ENCODE results near the gene TRIM67.

Gene TRIM67

DNA sequence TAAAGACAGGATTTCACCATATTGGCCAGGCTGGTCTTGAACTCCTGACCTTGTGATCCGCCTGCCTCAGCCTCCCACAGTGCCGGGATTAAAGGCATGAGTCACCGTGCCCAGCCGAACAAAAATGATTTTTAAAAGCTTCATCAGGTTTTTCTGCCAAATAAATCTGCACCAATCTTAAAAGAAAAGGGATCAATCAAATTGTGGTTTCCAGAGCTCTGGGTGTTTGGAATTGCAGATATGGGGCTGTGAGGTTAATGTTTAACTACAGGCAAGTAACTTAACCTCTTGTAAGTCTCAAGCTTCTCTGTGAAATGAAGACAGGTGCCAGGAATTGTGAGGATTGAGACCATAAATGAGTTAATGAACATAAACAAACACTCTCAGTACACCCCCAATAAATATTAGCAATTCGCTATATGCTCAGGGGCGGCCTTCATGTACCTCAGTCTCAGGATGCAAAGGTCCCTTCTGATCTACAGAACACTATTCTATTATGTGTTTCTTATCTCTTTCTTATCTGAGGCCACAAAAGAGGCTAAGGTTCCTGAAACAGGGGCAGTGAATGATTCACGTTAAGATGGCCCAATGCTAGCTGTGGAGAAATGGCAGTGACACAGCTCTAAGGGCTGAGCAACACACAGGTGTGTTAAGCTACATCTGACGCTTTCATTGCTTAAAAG is 72.0 kb downstream of the TRIM67 start:
- no peak for DNase-seq (ENCODE audit: low read depth)

DNA sequence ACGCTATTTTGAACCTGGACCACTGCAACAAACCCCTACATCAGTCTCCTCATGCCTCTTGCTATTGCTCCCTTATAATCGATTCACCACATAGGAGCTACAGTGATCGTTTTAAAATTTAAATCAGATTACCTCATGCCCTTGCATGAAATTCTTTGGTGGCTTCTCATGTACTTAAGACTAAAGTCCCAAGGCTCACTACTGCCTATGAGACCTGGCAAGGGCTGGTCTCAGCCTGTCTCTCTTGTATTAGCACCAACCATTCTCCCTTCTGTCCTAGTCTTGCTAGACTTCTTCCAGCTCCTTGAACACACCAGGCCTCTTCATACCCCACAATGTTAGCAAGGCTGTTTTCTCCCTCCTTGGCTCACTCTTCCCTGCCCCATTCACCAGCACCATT is 72.6 kb downstream of the TRIM67 start:
- no peak for DNase-seq (ENCODE audit: low read depth)

DNA sequence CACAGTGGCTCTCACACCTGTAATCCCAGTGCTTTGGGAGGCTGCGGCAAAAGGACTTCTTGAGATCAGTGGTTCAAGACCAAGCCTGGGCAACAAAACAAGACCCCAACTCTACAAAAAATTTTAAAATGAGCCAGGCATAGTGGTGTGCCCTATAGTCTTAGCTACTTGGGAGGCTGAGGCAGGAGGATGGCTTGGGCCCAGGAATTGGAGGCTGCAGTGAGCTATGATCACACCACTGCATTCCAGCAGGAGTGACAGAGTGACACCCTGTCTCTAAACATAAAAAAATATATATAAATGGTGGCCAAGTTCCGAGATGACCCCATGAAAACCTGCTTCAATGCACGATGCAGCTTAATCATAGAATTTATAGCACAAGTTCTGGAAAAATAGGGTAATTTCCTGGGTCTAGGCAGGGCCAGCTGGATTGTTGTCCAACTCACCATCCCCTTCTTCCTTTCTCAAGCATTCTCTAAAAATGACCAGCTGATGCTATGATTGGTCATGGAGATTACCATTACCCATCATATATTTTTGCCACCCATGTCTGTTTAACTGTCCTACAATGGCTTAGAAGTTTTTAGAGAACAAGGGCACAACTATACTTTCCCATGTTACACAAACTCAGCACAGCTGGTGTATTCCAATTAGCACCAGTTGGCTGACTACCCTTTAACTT is 73.8 kb downstream of the TRIM67 start:
- no peak for DNase-seq (ENCODE audit: low read depth)

DNA sequence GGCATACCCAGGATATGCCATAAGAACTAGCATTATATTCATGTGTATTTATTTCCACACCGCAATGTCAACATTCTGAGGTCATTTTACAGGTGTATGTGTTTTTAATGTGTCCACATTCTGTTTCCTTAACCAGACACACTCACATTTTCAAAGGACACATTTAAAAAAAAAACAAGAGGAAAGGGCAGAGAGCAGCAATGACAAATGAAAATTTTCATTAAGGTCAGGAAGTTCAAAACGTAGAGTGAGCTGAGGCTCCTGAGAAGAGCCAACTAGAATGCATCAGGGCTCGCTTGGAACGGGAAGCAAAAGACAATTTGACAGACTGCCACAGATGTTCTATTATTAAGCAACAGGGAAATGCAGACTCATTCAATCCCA is 74.3 kb downstream of the TRIM67 start:
- DNase-seq (ENCODE audit: low read depth): no peak

GRCh38 chr1:231236938-231237337 is 75.1 kb downstream of the TRIM67 start:
- DNase-seq (ENCODE audit: low read depth): no peak

DNA sequence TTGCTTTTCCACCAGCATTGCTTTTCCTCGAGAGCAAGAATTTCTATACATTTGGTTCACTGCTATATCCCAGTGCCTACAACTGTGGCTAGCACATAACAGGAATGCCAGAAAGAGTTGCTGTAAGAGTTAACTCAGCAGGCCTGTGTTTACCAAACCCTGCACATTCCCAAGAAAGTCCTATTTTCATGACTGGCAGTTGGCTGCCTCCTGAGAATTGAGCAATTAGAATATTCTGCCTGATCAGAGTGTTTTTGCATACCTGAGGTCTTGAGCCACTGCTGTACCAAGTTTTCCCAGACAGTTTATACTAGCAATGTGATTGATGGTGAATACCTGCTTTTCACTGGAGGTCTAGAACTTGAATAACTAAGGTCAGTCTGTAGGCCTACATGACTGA is 76.4 kb downstream of the TRIM67 start:
- DNase-seq (ENCODE audit: low read depth): no peak

GRCh38 chr1:231240531-231240882 is 78.6 kb downstream of the TRIM67 start:
- DNase-seq (ENCODE audit: low read depth): no peak

GRCh38 chr1:231240883-231241735 is 79.3 kb downstream of the TRIM67 start, which contains the start of gene GNPAT:
TSS of gene GNPAT (plus strand) at chr1:231241212. CDS start at chr1:231241379, 167 bp downstream.
- peak; percentile 90 for DNase-seq (ENCODE audit: low read depth)

DNA sequence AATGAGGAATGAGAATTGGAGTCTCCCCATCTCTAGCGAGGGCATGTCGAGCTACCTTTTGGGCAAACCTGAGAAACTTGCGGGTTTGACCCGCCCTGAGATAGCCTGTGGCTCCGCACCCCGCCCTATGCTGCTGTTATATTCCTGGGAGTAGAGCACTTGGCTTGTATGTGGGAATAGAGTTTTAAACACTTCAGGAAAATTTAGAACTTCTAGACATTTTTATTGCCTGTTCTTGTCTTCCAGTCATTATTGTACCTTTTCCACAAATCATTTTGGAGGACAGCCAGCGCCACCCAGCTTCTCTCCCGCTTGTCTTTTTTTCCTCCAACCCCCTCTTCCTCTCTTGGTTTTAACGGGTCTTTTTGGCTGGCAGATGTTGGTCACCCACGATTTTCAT is 79.9 kb downstream of the TRIM67 start:
- no peak for DNase-seq (ENCODE audit: low read depth)

DNA sequence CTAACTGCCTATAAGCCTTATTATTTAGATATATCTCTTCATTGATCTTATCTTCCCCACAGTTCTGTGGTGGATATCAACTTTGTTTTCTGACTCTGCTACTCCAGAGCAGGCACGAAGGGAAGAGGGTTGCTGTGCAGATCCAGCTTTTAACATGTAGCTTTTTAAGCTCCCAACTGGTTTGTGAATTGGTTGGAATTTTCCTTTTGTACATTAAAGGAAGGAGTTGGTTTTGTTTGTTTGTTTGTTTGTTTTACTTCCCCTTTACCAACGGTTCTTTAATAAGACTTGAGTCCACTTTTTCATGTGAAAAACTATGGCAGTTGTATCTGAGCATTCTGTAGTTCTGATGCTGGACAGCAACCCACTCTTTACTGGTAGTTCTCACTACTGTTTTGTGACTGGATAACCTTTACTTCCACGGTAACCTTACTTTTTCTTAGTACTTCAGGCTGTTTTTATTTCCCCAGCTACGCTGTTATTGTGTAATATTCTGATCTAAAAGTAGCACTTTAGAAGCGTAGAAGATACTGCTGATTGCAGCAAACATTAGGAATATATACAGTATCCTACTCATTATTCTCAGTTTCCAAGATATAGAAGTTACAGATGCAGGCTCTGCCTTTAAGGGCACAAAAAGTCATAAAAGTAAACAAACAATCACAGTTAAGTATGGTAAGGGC is 80.8 kb downstream of the TRIM67 start:
- DNase-seq (ENCODE audit: low read depth): no peak

- DNase-seq (ENCODE audit: low read depth): no peak
These were observed 86.9 kb downstream of the TRIM67 start for GRCh38 chr1:231248778-231249177.

GRCh38 chr1:231252336-231252735 is 90.5 kb downstream of the TRIM67 start:
- DNase-seq (ENCODE audit: low read depth): no peak

DNA sequence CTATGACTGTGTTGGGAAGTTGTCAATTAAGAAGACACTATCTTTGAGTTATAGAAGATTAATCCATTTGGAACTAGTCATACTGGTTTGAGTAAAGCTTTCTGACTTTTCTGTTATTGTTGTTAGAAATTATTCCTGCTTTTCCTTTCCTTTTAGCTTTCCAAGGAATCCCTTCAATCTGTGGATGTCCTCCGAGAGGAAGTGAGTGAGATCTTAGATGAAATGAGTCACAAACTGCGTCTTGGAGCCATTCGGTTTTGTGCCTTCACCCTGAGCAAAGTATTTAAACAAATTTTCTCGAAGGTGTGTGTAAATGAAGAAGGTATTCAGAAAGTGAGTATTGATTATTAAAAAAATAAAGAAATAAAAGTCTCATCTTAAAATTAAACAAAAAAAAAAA is 98.5 kb downstream of the TRIM67 start:
- DNase-seq (ENCODE audit: low read depth): no peak

- DNase-seq (ENCODE audit: low read depth): no peak
These were observed 102.8 kb downstream of the TRIM67 start for GRCh38 chr1:231264642-231265041.

DNA sequence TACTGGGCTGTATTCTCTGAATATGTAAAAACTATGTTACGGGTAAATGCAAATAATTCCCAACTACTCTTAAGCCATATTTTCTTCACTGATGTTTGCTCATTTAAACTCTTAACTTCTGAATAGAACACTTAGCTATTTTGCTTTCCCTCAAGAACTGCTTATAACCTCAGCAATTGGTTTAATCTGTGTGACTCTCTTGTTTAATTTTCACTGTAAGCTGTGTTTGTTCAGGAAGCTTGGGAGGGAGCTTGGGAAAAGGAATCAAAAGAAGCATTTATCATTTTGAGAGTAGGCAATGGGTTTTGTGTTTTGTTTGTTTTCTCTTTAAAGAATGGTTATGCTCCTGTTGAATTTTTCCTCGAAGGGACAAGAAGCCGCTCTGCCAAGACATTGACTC is 103.5 kb downstream of the TRIM67 start:
- DNase-seq (ENCODE audit: low read depth): no peak

DNA sequence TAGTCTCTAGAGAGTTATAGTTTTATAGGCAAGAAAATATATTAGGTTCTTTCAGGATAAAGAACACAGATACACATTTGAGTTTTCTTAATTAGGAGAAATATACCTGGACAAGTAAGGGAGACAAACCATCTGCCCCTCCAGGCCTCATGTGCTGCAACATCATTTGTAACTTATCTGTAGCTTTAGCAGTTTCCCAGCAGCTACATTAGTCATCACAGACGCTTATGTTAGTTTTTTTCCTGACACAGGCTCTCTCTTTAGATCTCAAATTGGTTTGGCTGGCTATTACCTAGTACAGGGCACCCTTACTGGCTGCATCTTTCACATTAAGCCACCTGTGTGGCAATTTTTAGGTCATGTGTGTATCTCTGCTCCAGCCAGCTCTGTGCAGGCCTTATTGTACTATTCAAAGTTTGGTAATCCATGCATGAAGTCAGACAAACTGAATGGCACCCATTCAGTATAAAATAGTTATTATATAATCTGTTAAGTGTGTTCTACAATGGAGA is 105.0 kb downstream of the TRIM67 start:
- DNase-seq (ENCODE audit: low read depth): no peak

Measured in activated T-helper 1 cell treated with Interleukin-2 at 50 U/mL for 16 hours (primary cell).